Neural crest cell (in vitro differentiated cells): Measurements from ENCODE around the gene PFKFB1. TPM values are rescaled to one million over a fixed set of nuclear protein-coding genes. Genes with fewer than 3 reads are reported as not detected.

Experiments used
- DNase-seq: peaks from one replicate; pipeline ENCODE4 v3.0.0; 2021; ENCODE audit warnings: low read depth, mixed read lengths, low spot score
- H3K27ac Mint-ChIP-seq: one replicate; pipeline ENCODE4 v1.8.0; 2021; ENCODE audit warnings: mild to moderate bottlenecking, mixed read lengths; ENCODE audit not compliant: unreplicated experiment
- H3K27me3 Mint-ChIP-seq: 2 replicates; pipeline ENCODE4 v1.8.0; 2021; ENCODE audit warnings: low read depth, mild to moderate bottlenecking, mixed read lengths
- H3K36me3 Mint-ChIP-seq: 2 replicates; pipeline ENCODE4 v1.8.0; 2021; ENCODE audit warnings: low read depth, mild to moderate bottlenecking, mixed read lengths
- H3K4me1 Mint-ChIP-seq: 2 replicates; pipeline ENCODE4 v1.8.0; 2021; ENCODE audit warnings: mixed read lengths
- H3K4me3 Mint-ChIP-seq: one replicate; pipeline ENCODE4 v1.8.0; 2021; ENCODE audit warnings: mild to moderate bottlenecking, mixed read lengths
- H3K9me3 Mint-ChIP-seq: 2 replicates; pipeline ENCODE4 v1.8.0; 2021; ENCODE audit warnings: mixed read lengths
- CTCF ChIP-seq: fragments of 200-600 bp; sonication (generic); conservative IDR thresholded peaks from 2 replicates; pipeline ENCODE4 v1.5.0; 2021; ENCODE audit warnings: antibody characterized with exemption, mild to moderate bottlenecking
- total RNA-seq: library from RNA; stranded (reverse); gene quantifications from 2 replicates; pipeline ENCODE4 v1.2.1, GENCODE V29; 2021

PFKFB1 gene
- total RNA-seq, 1 donor from 2014 or later, result 0.77 TPM

- Mint-ChIP-seq H3K9me3 (peaks cover 3% of the 10 kb centered on the region), H3K4me1 (no peaks in the 10 kb centered on the region), H3K36me3 (no peaks in the 10 kb centered on the region)
Observed at GRCh38 chrX:55029291-55029690, 35.3 kb upstream of the PFKFB1 start.

GRCh38 chrX:55028611-55029010, 34.6 kb upstream of the PFKFB1 start:
- H3K4me1 Mint-ChIP-seq, result no peaks in the 10 kb centered on the region
- no peaks in the 10 kb centered on the region for H3K27me3 Mint-ChIP-seq
- H3K27ac Mint-ChIP-seq, result no peak overlapping the region
- no peaks in the 10 kb centered on the region for H3K36me3 Mint-ChIP-seq
- peaks cover 3% of the 10 kb centered on the region for H3K9me3 Mint-ChIP-seq
- no peak for TF ChIP-seq CTCF
- no peak overlapping the region for H3K4me3 Mint-ChIP-seq
- DNase-seq, result no peak

More at GRCh38 chrX:55029291-55029690, 35.3 kb upstream of the PFKFB1 start:
- no peak for TF ChIP-seq CTCF
- Mint-ChIP-seq H3K27ac (no peak overlapping the region), H3K4me3 (no peak overlapping the region), H3K27me3 (no peaks in the 10 kb centered on the region)
- no peak for DNase-seq

- H3K4me3 Mint-ChIP-seq, result no peak overlapping the region
- DNase-seq, result no peak
- H3K4me1 Mint-ChIP-seq, result no peaks in the 10 kb centered on the region
- no peak overlapping the region for H3K27ac Mint-ChIP-seq
- H3K9me3 Mint-ChIP-seq, result peaks cover 3% of the 10 kb centered on the region
- no peaks in the 10 kb centered on the region for H3K36me3 Mint-ChIP-seq
- TF ChIP-seq CTCF, result no peak
- no peaks in the 10 kb centered on the region for H3K27me3 Mint-ChIP-seq
Observed at GRCh38 chrX:55028040-55028439, 34.1 kb upstream of the PFKFB1 start.

- no peak overlapping the region for H3K4me3 Mint-ChIP-seq
- no peak for TF ChIP-seq CTCF
- no peak overlapping the region for H3K27ac Mint-ChIP-seq
- H3K9me3 Mint-ChIP-seq, result peaks cover 3% of the 10 kb centered on the region
- H3K36me3 Mint-ChIP-seq, result no peaks in the 10 kb centered on the region
- no peaks in the 10 kb centered on the region for H3K27me3 Mint-ChIP-seq
- no peaks in the 10 kb centered on the region for H3K4me1 Mint-ChIP-seq
- no peak for DNase-seq
Observed at GRCh38 chrX:55026840-55027239, 32.9 kb upstream of the PFKFB1 start.

GRCh38 chrX:55026143-55026542, 32.2 kb upstream of the PFKFB1 start:
- H3K36me3 Mint-ChIP-seq, result peaks cover 3% of the 10 kb centered on the region
- no peak for DNase-seq
- no peaks in the 10 kb centered on the region for H3K9me3 Mint-ChIP-seq
- H3K4me3 Mint-ChIP-seq, result no peak overlapping the region
- no peaks in the 10 kb centered on the region for H3K4me1 Mint-ChIP-seq
- no peaks in the 10 kb centered on the region for H3K27me3 Mint-ChIP-seq
- TF ChIP-seq CTCF, result no peak
- no peak overlapping the region for H3K27ac Mint-ChIP-seq

- TF ChIP-seq CTCF, result no peak
- H3K4me1 Mint-ChIP-seq, result no peaks in the 10 kb centered on the region
- no peaks in the 10 kb centered on the region for H3K9me3 Mint-ChIP-seq
- no peak overlapping the region for H3K27ac Mint-ChIP-seq
- no peaks in the 10 kb centered on the region for H3K36me3 Mint-ChIP-seq
- DNase-seq, result no peak
- no peaks in the 10 kb centered on the region for H3K27me3 Mint-ChIP-seq
- no peak overlapping the region for H3K4me3 Mint-ChIP-seq
Observed at GRCh38 chrX:55014897-55015299, 20.9 kb upstream of the PFKFB1 start.
